ENCODE measurements around the gene FN3K.

FN3K gene

GRCh38 chr17:82716203-82717010 is 19.0 kb upstream of the FN3K start, which contains the start of gene FN3KRP (continued):
- TF ChIP-seq ZNF518A (tag by site-specific recombination; conservative IDR thresholded peaks at IDR 0.05; ENCODE audit: low read depth): no peak
- TF ChIP-seq KLF8 (tag by site-specific recombination; IDR thresholded peaks at IDR 0.05): peak; percentile 63; the same call in 1 of the 2 replicates
- no peak for TF ChIP-seq ZNF211 (tag by site-specific recombination; IDR thresholded peaks at IDR 0.05; ENCODE audit: low read depth)
- peak; percentile 89 for TF ChIP-seq ATF2 (tag by site-specific recombination; IDR thresholded peaks at IDR 0.05; ENCODE audit: low read depth)
- peak; percentile 82 for TF ChIP-seq SP2 (tag by site-specific recombination; IDR thresholded peaks at IDR 0.05)
- no peak for TF ChIP-seq CTCF (tag by site-specific recombination; IDR thresholded peaks at IDR 0.05)
- no peak; the same call in 1 of the 2 replicates for TF ChIP-seq ZNF341 (tag by site-specific recombination; IDR thresholded peaks at IDR 0.05; ENCODE audit: low read depth)
- TF ChIP-seq TCF7L2 (IDR thresholded peaks at IDR 0.05; ENCODE audit: borderline replicate concordance, low read depth, low read length): no peak
- 0 out of 2 replicates have a peak, but pooled peaks have one; percentile 19 for TF ChIP-seq KLF1 (tag by site-specific recombination; IDR thresholded peaks at IDR 0.05)
- 0 out of 2 replicates have a peak, but pooled peaks have one; percentile 24 for TF ChIP-seq ZEB2 (tag by site-specific recombination; IDR thresholded peaks at IDR 0.05)
- TF ChIP-seq ZXDB (tag by site-specific recombination; IDR thresholded peaks at IDR 0.05): no peak
- no peak for TF ChIP-seq ZNF248 (tag by site-specific recombination; IDR thresholded peaks at IDR 0.05)
- no peak for TF ChIP-seq SALL2 (tag by site-specific recombination; IDR thresholded peaks at IDR 0.05; ENCODE audit: borderline replicate concordance)
- no peak for TF ChIP-seq ZNF704 (tag by site-specific recombination; IDR thresholded peaks at IDR 0.05)
- TF ChIP-seq ZNF707 (tag by site-specific recombination; IDR thresholded peaks at IDR 0.05): no peak
- TF ChIP-seq BCL11A (tag by site-specific recombination; IDR thresholded peaks at IDR 0.05; ENCODE audit: low read depth): no peak
- TF ChIP-seq ZBTB10 (tag by site-specific recombination; IDR thresholded peaks at IDR 0.05): peak; percentile 18; the same call in 1 of the 2 replicates
- TF ChIP-seq ZNF76 (tag by site-specific recombination; IDR thresholded peaks at IDR 0.05; ENCODE audit: borderline replicate concordance, low read depth): no peak; the same call in 1 of the 2 replicates
- TF ChIP-seq ZNF266 (tag by site-specific recombination; IDR thresholded peaks at IDR 0.05; ENCODE audit: low read depth): no peak
- TF ChIP-seq ZSCAN30 (tag by site-specific recombination; IDR thresholded peaks at IDR 0.05): no peak
- no peak for TF ChIP-seq ZNF623 (tag by site-specific recombination; IDR thresholded peaks at IDR 0.05)
- TF ChIP-seq ZNF658 (tag by site-specific recombination; IDR thresholded peaks at IDR 0.05): no peak
- TF ChIP-seq ZSCAN16 (tag by site-specific recombination; IDR thresholded peaks at IDR 0.05): no peak
- no peak; the same call in 1 of the 2 replicates for TF ChIP-seq KLF10 (tag by site-specific recombination; IDR thresholded peaks at IDR 0.05)
- 0 out of 2 replicates have a peak, but pooled peaks have one; percentile 20 for TF ChIP-seq ZSCAN5A (tag by site-specific recombination; IDR thresholded peaks at IDR 0.05)

Measured in HEK293 (cell line).